NCI-H128 (cell line): ENCODE measurements around the gene BUD31.
"Not testable (repeated sequence)": the region's sequence is repeated elsewhere in the genome, so short reads cannot be mapped to it uniquely, and the experiment has no call there.

Source experiments
- DNase-seq: peaks from one replicate; lab custom pipeline; 2025; ENCODE audit not compliant: unreplicated experiment; lab: John Stamatoyannopoulos, UW

The BUD31 gene

GRCh38 chr7:99408379-99409191, at the start of gene BUD31, which contains the start of gene PDAP1:
BUD31 (plus strand) TSS chr7:99408969; CDS start chr7:99411093, 2,124 bp downstream.
PDAP1 (minus strand) TSS chr7:99408597; CDS start chr7:99408548, 49 bp downstream.
- peak; percentile 84 for DNase-seq

DNA sequence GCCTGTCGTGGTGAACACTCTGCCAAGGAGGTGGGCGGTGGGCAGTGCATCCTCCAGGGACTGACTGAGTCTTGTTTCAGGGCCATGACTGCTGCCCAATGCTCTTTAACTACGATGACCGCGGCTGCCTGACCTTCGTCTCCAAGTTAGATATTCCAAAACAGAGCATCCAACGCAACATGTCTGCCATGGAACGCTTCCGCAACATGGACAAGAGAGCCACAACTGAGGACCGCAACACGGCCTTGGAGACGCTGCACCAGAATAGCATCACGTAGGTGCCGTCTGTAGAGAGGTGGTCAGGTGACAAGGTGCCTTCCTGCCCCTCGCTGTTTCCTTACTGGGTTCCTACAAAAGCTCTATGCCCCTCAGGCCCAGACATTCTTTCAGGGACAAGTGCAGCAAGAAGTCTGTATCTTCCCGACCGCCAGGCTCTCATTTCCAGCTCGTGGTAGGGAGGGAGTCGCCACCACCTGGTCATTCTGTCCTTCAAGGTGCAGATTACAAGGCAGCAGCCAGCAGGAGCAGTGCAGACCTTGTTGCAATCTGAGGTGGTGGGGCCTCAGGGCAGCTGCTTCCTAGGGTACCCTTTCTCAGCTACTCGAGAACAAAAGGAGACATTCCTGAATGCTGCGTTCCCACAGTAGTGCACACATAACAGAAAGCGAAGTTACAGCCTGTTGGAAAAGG, 49.2 kb upstream of the BUD31 start:
- no peak for DNase-seq

DNA sequence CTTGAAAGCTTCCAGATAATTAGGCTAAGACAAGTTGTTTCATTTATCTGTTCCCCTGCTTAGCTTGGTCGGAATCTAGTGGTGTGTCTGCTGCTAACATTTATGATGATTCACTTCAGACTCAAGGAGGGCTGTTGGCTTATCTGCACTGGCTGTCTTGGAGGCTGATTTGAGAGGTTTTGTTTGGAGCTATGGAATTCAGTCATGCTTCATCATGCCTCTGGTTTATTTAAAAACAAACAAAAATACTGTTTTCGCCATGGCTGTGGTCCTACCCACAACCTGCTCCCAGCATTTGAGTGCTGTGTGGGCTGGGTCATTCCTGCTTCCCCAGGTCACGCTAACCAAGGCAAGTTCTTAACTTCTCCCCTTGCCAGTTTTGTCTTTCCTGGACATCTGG, 46.0 kb upstream of the BUD31 start:
- DNase-seq, result no peak

DNA sequence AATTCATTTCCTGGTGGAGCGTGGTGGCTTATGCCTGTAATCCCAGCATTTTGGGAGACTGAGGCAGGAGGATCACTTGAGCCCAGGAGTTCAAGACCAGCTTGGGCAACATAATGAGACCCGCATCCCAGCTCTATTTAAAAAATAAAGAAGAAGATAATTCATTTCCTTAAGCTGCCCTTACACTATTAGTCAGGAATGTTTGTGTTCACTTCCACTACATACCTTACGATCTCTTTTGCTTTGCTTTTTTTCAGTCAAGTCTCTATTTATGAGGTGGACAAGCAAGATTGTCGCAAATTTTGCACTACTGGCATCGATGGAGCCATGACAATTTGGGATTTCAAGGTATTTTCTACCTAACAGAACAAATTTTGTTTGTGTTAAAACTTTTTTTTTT, 45.5 kb upstream of the BUD31 start:
- DNase-seq, result no peak

DNA sequence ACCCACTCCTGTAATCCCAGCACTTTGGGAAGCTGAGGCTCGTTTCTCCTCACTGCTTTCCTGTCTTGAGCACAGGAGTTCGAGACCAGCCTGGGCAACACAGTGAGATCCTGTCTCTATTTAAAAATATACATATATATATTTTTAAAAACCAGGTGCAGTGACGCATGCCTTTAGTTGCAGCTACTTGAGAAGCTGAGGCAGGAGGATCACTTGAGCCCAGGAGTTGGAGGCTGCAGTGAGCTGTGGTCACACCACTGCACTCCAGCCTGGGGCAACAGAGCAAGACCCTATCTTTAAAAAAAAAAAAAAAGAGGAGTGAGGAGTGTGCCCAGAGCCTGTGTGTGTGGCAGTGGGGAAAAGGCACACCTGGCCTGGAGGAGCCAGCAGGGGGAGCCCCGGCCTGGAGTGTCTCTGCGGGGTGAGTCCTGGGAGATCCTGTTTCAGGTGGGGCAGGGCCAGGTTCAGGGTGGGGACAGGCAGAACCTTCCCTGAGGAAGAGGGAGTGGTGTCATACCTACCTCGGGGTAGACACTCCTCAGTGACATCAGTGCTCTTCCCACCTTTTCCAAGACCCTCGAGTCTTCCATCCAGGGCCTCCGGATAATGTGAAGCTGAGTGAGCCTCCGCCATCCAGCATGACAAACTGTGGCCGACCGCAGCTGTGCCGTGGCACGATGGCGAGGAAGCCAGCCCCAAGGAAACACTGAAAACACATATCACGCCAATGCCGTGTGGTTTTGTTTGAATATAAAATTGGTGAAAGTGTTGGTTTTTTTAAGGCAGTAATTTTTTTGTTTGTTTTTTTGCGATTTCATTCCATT, 43.2 kb upstream of the BUD31 start:
- no peak for DNase-seq

- no peak for DNase-seq
Measured at GRCh38 chr7:99366646-99367045, 42.1 kb upstream of the BUD31 start.

DNA sequence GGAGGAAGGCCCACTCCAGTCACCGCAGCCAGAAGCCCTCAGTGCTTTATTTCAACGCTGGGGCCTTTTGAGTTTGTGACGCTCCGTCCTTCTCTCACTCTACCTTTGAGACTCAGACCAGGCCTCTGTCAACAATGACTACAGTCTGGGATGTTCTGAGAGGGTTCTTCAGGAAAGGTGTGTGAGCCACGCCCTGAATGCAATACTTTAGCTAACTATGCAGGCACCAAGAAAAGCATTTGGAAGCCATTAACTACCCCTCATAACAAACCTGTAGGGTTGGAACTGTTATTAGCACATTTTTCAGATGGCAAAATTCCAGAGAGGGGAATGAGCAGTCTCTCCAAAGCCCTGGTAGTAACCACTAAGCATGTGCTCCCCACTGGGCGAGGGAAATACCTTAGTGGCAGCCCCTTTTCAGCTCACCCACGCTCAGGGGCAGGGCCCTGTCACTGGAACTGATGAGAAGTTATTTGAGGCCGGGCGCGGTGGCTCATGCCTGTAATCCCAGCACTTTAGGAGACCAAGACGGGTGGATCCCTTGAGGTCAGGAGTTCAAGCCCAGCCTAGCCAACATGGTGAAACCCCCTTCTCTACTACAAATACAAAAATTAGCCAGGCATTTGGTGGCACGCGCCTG, 39.9 kb upstream of the BUD31 start:
- DNase-seq, result no peak

GRCh38 chr7:99369767-99370391, 38.9 kb upstream of the BUD31 start:
- DNase-seq, result no peak

GRCh38 chr7:99371376-99371920, 37.3 kb upstream of the BUD31 start:
- DNase-seq, result no peak

DNA sequence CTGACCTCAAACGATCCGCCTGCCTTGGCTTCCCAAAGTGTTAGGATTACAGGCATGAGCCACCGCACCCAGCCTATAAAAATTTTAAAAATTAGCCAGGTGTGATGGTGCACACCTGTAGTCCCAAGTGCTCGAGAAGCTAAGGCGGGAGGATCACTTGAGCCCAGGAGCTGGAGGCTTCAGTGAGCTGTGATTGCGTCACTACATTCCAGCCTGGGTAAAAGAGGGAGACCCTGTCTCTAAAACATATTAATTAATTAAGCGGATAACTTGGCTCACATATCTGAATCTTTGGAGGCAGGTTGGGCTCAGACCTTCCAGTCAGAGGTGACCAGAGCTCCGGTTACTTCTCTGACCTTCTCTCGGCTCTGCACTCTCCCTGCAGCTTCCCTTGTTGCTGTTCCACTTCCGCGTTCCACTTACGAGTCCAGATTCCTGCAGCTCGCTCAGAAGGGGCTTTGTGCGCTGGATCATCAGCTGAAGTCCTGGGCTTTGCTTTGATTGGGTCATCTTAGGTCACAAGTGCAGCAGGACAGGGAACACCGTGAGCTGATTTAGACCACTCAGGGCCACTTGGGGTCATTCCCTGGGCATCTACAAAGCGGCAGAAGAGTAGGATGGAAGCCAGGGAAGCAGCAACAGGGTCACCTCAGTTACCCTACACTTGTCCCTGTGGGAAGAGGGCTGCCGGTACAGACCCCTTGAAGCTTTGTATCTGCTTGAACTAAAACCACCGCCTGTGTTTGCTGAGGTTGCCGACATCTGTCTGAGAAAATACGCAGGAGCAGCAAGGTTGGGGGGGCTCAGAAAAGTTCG, 36.3 kb upstream of the BUD31 start:
- no peak for DNase-seq

GRCh38 chr7:99373091-99374066, 35.4 kb upstream of the BUD31 start:
- no peak for DNase-seq

- no peak for DNase-seq
Measured at GRCh38 chr7:99374111-99375064, 34.4 kb upstream of the BUD31 start, which contains the start of gene ARPC1B. ARPC1B (plus strand) TSS chr7:99374730; CDS start chr7:99385715, 10,985 bp downstream.

DNA sequence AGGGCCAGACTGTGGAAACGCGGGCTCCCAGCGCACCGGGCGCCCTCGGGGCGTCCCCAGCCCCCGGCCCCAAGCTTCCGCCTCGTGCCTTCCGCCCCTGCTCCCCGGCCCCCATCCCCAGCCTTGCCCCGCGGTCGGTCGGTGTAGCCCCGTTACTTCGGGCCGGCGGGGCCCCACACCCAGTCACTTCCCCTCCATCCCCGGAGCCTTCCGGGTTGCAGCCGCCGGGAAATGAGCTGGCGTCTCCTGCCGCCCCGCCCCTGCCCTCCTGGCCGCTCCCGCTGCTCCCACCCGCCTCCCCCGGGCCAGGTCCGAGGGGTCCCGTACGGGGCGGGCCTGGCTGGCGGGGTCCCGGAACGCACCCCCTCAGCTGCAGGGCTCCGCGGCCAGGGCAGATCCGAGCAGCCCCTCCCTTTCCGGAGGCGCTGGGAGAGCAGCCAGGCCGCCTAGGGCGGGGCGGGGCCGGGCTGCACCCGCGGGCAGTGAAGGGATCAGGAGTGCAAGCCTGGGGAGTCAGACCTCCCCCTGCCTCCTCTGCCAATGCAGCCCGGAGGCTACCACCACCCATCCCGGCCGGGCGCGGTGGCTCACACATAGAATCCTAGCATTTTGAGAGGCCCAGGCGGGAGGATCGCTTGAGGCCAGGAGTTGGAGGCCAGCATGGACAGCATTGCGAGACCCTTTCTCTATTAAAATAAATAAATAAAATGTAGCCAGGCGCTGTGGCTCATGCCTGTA, 33.5 kb upstream of the BUD31 start:
- no peak for DNase-seq

GRCh38 chr7:99379043-99379577, 29.7 kb upstream of the BUD31 start:
- DNase-seq, result no peak

GRCh38 chr7:99379693-99380031, 29.1 kb upstream of the BUD31 start:
- not testable (repeated sequence) for DNase-seq
